Mesenchymal stem cell (in vitro differentiated cells and primary cell): Measurements from ENCODE around the gene KIAA0408.
A peak's percentile ranks its signal among the peaks of the same experiment; 100 is the strongest.

ENCODE experiments used
- DNase-seq: peaks from one replicate; pipeline ENCODE4 v3.0.0-alpha.2; 2013
- H2AFZ ChIP-seq: one replicate; pipeline ENCODE4 v1.6.1; 2013; ENCODE audit warnings: low read depth, mild to moderate bottlenecking, control low read depth, inconsistent platforms, low read length, moderate library complexity
- H2AK5ac ChIP-seq: 2 replicates; pipeline ENCODE4 v1.6.1; 2013; ENCODE audit warnings: low read length, moderate library complexity, mild to moderate bottlenecking, inconsistent platforms; ENCODE audit not compliant: severe bottlenecking
- H2BK120ac ChIP-seq: one replicate; pipeline ENCODE4 v1.6.1; 2013; ENCODE audit warnings: low read depth, mild to moderate bottlenecking, inconsistent platforms, low read length, moderate library complexity
- H2BK12ac ChIP-seq, 2 experiments: one replicate each; pipeline ENCODE4 v1.6.1; 2013; ENCODE audit warnings: inconsistent platforms in 2 of 2, low read length in 2 of 2, mild to moderate bottlenecking in 2 of 2, moderate library complexity in 2 of 2, control low read depth in 1 of 2
- H2BK15ac ChIP-seq: one replicate; pipeline ENCODE4 v1.6.1; 2013; ENCODE audit warnings: mild to moderate bottlenecking, low read depth, inconsistent platforms; ENCODE audit not compliant: poor library complexity, severe bottlenecking
- H2BK5ac ChIP-seq: 2 replicates; pipeline ENCODE4 v1.6.1; 2013; ENCODE audit warnings: low read depth, mild to moderate bottlenecking, low read length, control low read depth, inconsistent platforms; ENCODE audit not compliant: poor library complexity, severe bottlenecking
- H3K14ac ChIP-seq, 2 experiments: one replicate each; pipeline ENCODE4 v1.6.1; 2013; ENCODE audit warnings: inconsistent platforms in 2 of 2, low read length in 2 of 2, control low read depth in 1 of 2, mild to moderate bottlenecking in 1 of 2, moderate library complexity in 1 of 2
- H3K18ac ChIP-seq, 2 experiments: one replicate each; pipeline ENCODE4 v1.6.1; 2013; ENCODE audit warnings: inconsistent platforms in 2 of 2, low read length in 2 of 2, control low read depth in 1 of 2, low read depth in 1 of 2, mild to moderate bottlenecking in 1 of 2
- H3K23ac ChIP-seq, 2 experiments: one replicate each; pipeline ENCODE4 v1.6.1; 2013; ENCODE audit warnings: inconsistent platforms in 2 of 2, low read length in 2 of 2, mild to moderate bottlenecking in 2 of 2, moderate library complexity in 2 of 2, control low read depth in 1 of 2
- H3K27ac ChIP-seq: 2 replicates; pipeline ENCODE4 v1.5.1; 2013; ENCODE audit warnings: mild to moderate bottlenecking, moderate library complexity, low read length, control low read depth, inconsistent platforms; ENCODE audit not compliant: poor library complexity, severe bottlenecking
- H3K27me3 ChIP-seq, 2 experiments: 2 replicates each; pipeline versions ENCODE4 v1.6.1 to v1.7.0; 2013; ENCODE audit warnings: low read length in 2 of 2, mild to moderate bottlenecking in 2 of 2, moderate library complexity in 2 of 2, control low read depth in 1 of 2, inconsistent platforms in 1 of 2; ENCODE audit not compliant: control insufficient read depth in 1 of 2, insufficient read depth in 1 of 2
- H3K36me3 ChIP-seq, 2 experiments: 2 replicates each; pipeline versions ENCODE4 v1.6.1 to v1.7.0; 2013; ENCODE audit warnings: low read length in 2 of 2, control low read depth in 1 of 2, inconsistent platforms in 1 of 2, low read depth in 1 of 2, mild to moderate bottlenecking in 1 of 2; ENCODE audit not compliant: insufficient read depth in 2 of 2, control insufficient read depth in 1 of 2
- H3K4ac ChIP-seq, 2 experiments: one replicate each; pipeline ENCODE4 v1.6.1; 2013; ENCODE audit warnings: inconsistent platforms in 2 of 2, low read length in 2 of 2, mild to moderate bottlenecking in 2 of 2, moderate library complexity in 2 of 2, control low read depth in 1 of 2, low read depth in 1 of 2
- H3K4me1 ChIP-seq: 2 replicates; pipeline ENCODE4 v1.6.1; 2013; ENCODE audit warnings: low read depth, low read length, control low read depth; ENCODE audit not compliant: control insufficient read depth, insufficient read depth
- H3K4me2 ChIP-seq: 2 replicates; pipeline ENCODE4 v1.6.1; 2013; ENCODE audit warnings: low read length, mild to moderate bottlenecking, inconsistent platforms; ENCODE audit not compliant: poor library complexity, severe bottlenecking
- H3K4me3 ChIP-seq, 2 experiments: 2 replicates each; pipeline versions ENCODE4 v1.5.1 to v1.7.0; 2013; ENCODE audit warnings: low read length in 2 of 2, mild to moderate bottlenecking in 2 of 2, control low read depth in 1 of 2, low read depth in 1 of 2; ENCODE audit not compliant: insufficient read depth in 1 of 2
- H3K79me1 ChIP-seq: replicated peaks from 2 replicates; pipeline ENCODE4 v1.6.1; 2013; ENCODE audit warnings: mild to moderate bottlenecking, control low read depth, low read length, inconsistent platforms; ENCODE audit not compliant: poor library complexity, severe bottlenecking
- H3K9ac ChIP-seq: 2 replicates; pipeline ENCODE4 v1.7.0; 2013; ENCODE audit warnings: mild to moderate bottlenecking, low read length, moderate library complexity
- H3K9me3 ChIP-seq: 2 replicates; pipeline ENCODE4 v1.7.0; 2013; ENCODE audit warnings: mild to moderate bottlenecking, low read length; ENCODE audit not compliant: control insufficient read depth
- H4K8ac ChIP-seq: one replicate; pipeline ENCODE4 v1.6.1; 2013; ENCODE audit warnings: inconsistent platforms, mild to moderate bottlenecking, low read length, moderate library complexity
- H4K91ac ChIP-seq: one replicate; pipeline ENCODE4 v1.6.1; 2013; ENCODE audit warnings: mild to moderate bottlenecking, low read length, inconsistent platforms
- WGBS: methylation state at CpG from one replicate; pipeline ENCODE4 v1.1.7; 2013; ENCODE audit warnings: mixed read lengths; 5-methylcytosine and 5-hydroxymethylcytosine counted together

Gene KIAA0408

GRCh38 chr6:127458817-127459216 lies 372 bp downstream of the KIAA0408 start:
- peak overlapping the region in 1 of 2 experiments; percentile 43 for H3K18ac ChIP-seq
- no peaks in the 10 kb centered on the region for H3K27me3 ChIP-seq
- H4K8ac ChIP-seq, result no peak overlapping the region
- H3K79me1 ChIP-seq, result peaks cover 12% of the 10 kb centered on the region
- peaks cover 0 to 3% of the 10 kb centered on the region in 2 experiments for H3K36me3 ChIP-seq
- H2AK5ac ChIP-seq, result no peak overlapping the region
- H2BK5ac ChIP-seq, result no peak overlapping the region
- H2AFZ ChIP-seq, result no peak overlapping the region
- no peak overlapping the region for H4K91ac ChIP-seq
- no peaks in the 10 kb centered on the region for H3K9me3 ChIP-seq
- no peak overlapping the region for H3K4ac ChIP-seq
- DNase-seq, result peak; percentile 78
- H3K4me2 ChIP-seq, result no peak overlapping the region
- H3K23ac ChIP-seq, result no peak overlapping the region
- 40% methylated on average over 4 of the region's 4 CpGs for WGBS
- no peak overlapping the region for H2BK15ac ChIP-seq
- no peaks in the 10 kb centered on the region for H3K4me1 ChIP-seq
- no peak overlapping the region for H2BK12ac ChIP-seq
- peak overlapping the region; percentile 72 for H3K9ac ChIP-seq
- no peak overlapping the region for H2BK120ac ChIP-seq
- H3K4me3 ChIP-seq, result peak overlapping the region in 1 of 2 experiments; percentile 50
- no peak overlapping the region for H3K27ac ChIP-seq
- no peak overlapping the region for H3K14ac ChIP-seq

GRCh38 chr6:127458222-127458621 lies 967 bp downstream of the KIAA0408 start:
- 60% methylated on average over 3 of the region's 3 CpGs for WGBS
- Histone ChIP-seq H3K4me1 (no peaks in the 10 kb centered on the region), H3K14ac (no peak overlapping the region), H3K23ac (no peak overlapping the region), H2AFZ (no peak overlapping the region), H2BK5ac (no peak overlapping the region), H2AK5ac (no peak overlapping the region), H3K79me1 (peaks cover 12% of the 10 kb centered on the region), H3K36me3 (peaks cover 0 to 3% of the 10 kb centered on the region in 2 experiments), H4K91ac (no peak overlapping the region), H2BK15ac (no peak overlapping the region), H2BK12ac (no peak overlapping the region), H4K8ac (no peak overlapping the region), H3K18ac (no peak overlapping the region), H3K9me3 (no peaks in the 10 kb centered on the region), H3K4me3 (peak overlapping the region in 1 of 2 experiments; percentile 26), H2BK120ac (no peak overlapping the region), H3K27me3 (no peaks in the 10 kb centered on the region), H3K4ac (no peak overlapping the region), H3K9ac (peak overlapping the region; percentile 72), H3K4me2 (no peak overlapping the region), H3K27ac (no peak overlapping the region)
- DNase-seq, result no peak

GRCh38 chr6:127457456-127458064 lies 1.6 kb downstream of the KIAA0408 start:
- H2BK15ac ChIP-seq, result no peak overlapping the region
- peaks cover 0 to 3% of the 10 kb centered on the region in 2 experiments for H3K36me3 ChIP-seq
- H3K4ac ChIP-seq, result no peak overlapping the region
- no peak overlapping the region for H2BK12ac ChIP-seq
- no peaks in the 10 kb centered on the region for H3K9me3 ChIP-seq
- no peaks in the 10 kb centered on the region for H3K27me3 ChIP-seq
- peaks cover 12% of the 10 kb centered on the region for H3K79me1 ChIP-seq
- H2AFZ ChIP-seq, result no peak overlapping the region
- H4K8ac ChIP-seq, result no peak overlapping the region
- H3K14ac ChIP-seq, result no peak overlapping the region
- H4K91ac ChIP-seq, result no peak overlapping the region
- H3K23ac ChIP-seq, result no peak overlapping the region
- peak overlapping the region; percentile 34 for H3K9ac ChIP-seq
- 95% methylated on average over 2 of the region's 3 CpGs for WGBS
- no peak overlapping the region for H2AK5ac ChIP-seq
- no peaks in the 10 kb centered on the region for H3K4me1 ChIP-seq
- peak; percentile 65 for DNase-seq
- H2BK120ac ChIP-seq, result no peak overlapping the region
- no peak overlapping the region for H3K4me2 ChIP-seq
- no peak overlapping the region for H3K27ac ChIP-seq
- no peak overlapping the region for H2BK5ac ChIP-seq
- no peak overlapping the region for H3K18ac ChIP-seq
- H3K4me3 ChIP-seq, result no peak overlapping the region

GRCh38 chr6:127456465-127456864 lies 2.7 kb downstream of the KIAA0408 start:
- Histone ChIP-seq H3K18ac (no peak overlapping the region), H2BK15ac (no peak overlapping the region), H3K4ac (no peak overlapping the region), H3K79me1 (peaks cover 14% of the 10 kb centered on the region), H2BK12ac (no peak overlapping the region), H3K23ac (no peak overlapping the region), H2AK5ac (no peak overlapping the region), H2AFZ (no peak overlapping the region), H3K4me3 (no peak overlapping the region), H3K4me1 (no peaks in the 10 kb centered on the region), H3K9ac (no peak overlapping the region), H3K9me3 (no peaks in the 10 kb centered on the region), H3K4me2 (no peak overlapping the region), H3K27me3 (no peaks in the 10 kb centered on the region), H4K91ac (no peak overlapping the region), H2BK5ac (no peak overlapping the region), H4K8ac (no peak overlapping the region), H2BK120ac (no peak overlapping the region), H3K27ac (no peak overlapping the region), H3K36me3 (peaks cover 0 to 3% of the 10 kb centered on the region in 2 experiments), H3K14ac (no peak overlapping the region)
- 100% methylated on average over 1 of the region's 3 CpGs for WGBS
- DNase-seq, result no peak
